GM21825 (cell line): ENCODE results near the gene KTI12.

Experiments
- ATAC-seq: cut with Tn5 transposase; IDR thresholded peaks from one replicate; pipeline ENCODE4 v1.9.1; 2021; ENCODE audit warnings: mild to moderate bottlenecking, moderate library complexity; ENCODE audit not compliant: unreplicated experiment

The KTI12 gene

GRCh38 chr1:51989582-51990477 is 43.8 kb downstream of the KTI12 start:
- no peak for ATAC-seq

GRCh38 chr1:51988254-51988653 is 45.4 kb downstream of the KTI12 start:
- no peak for ATAC-seq

GRCh38 chr1:51986718-51987117 is 46.9 kb downstream of the KTI12 start:
- no peak for ATAC-seq

GRCh38 chr1:51982161-51982560 is 51.4 kb downstream of the KTI12 start:
- no peak for ATAC-seq
